IPS DF 4.7 (cell line): ENCODE results near the gene OTUD4.
"Not testable (repeated sequence)": the region's sequence is repeated elsewhere in the genome, so short reads cannot be mapped to it uniquely, and the experiment has no call there.

Source experiments
- DNase-seq: peaks from one replicate; pipeline ENCODE4 v3.0.0-alpha.2; 2013; ENCODE audit warnings: low spot score; ENCODE audit errors: extremely low read depth

Gene OTUD4

GRCh38 chr4:145179861-145180297 lies 510 bp downstream of the OTUD4 start:
- DNase-seq, result not testable (repeated sequence)

- DNase-seq, result no peak
Measured at GRCh38 chr4:145179281-145179860, 1.0 kb downstream of the OTUD4 start.

- DNase-seq, result no peak
Measured at GRCh38 chr4:145178740-145179280, 1.6 kb downstream of the OTUD4 start.

- no peak for DNase-seq
Measured at GRCh38 chr4:145177906-145178538, 2.4 kb downstream of the OTUD4 start.

GRCh38 chr4:145177511-145177905 lies 2.9 kb downstream of the OTUD4 start:
- no peak for DNase-seq

- no peak for DNase-seq
Measured at GRCh38 chr4:145176641-145177432, 3.6 kb downstream of the OTUD4 start.

GRCh38 chr4:145171911-145172310 lies 8.5 kb downstream of the OTUD4 start:
- DNase-seq, result no peak

- no peak for DNase-seq
Measured at GRCh38 chr4:145170223-145170622, 10.2 kb downstream of the OTUD4 start.

GRCh38 chr4:145168581-145169187 lies 11.7 kb downstream of the OTUD4 start:
- DNase-seq, result no peak

- DNase-seq, result no peak
Measured at GRCh38 chr4:145167887-145168286, 12.5 kb downstream of the OTUD4 start.

- no peak for DNase-seq
Measured at GRCh38 chr4:145161549-145161948, 18.8 kb downstream of the OTUD4 start.

- DNase-seq, result no peak
Measured at GRCh38 chr4:145156986-145157385, 23.4 kb downstream of the OTUD4 start.

- no peak for DNase-seq
Measured at GRCh38 chr4:145155268-145155870, 25.0 kb downstream of the OTUD4 start.

GRCh38 chr4:145154573-145154972 lies 25.8 kb downstream of the OTUD4 start:
- DNase-seq, result no peak

- DNase-seq, result no peak
Measured at GRCh38 chr4:145153904-145154298, 26.5 kb downstream of the OTUD4 start.

- no peak for DNase-seq
Measured at GRCh38 chr4:145153181-145153903, 27.0 kb downstream of the OTUD4 start.

GRCh38 chr4:145148980-145149379 lies 31.4 kb downstream of the OTUD4 start:
- no peak for DNase-seq

- DNase-seq, result not testable (repeated sequence)
Measured at GRCh38 chr4:145136219-145136618, 44.2 kb downstream of the OTUD4 start.

- DNase-seq, result no peak
Measured at GRCh38 chr4:145132511-145133098, 47.8 kb downstream of the OTUD4 start.

- no peak for DNase-seq
Measured at GRCh38 chr4:145131848-145132247, 48.5 kb downstream of the OTUD4 start.
